Measurements from ENCODE around the gene ACVR2A.

GRCh38 chr2:147879846-147880245, 35.0 kb downstream of the ACVR2A start:
- TF ChIP-seq CTCF (IDR thresholded peaks at IDR 0.05 in 8 of 11, conservative IDR thresholded peaks at IDR 0.05 in 3 of 11) (no peak), POLR2A (IDR thresholded peaks at IDR 0.05) (no peak), POLR2AphosphoS5 (IDR thresholded peaks at IDR 0.05) (no peak)
